CD4-positive, alpha-beta T cell treated with Interleukin-4 for 4 hours (primary cell): ENCODE data around the gene ZFHX2.
"Not testable (repeated sequence)": the region's sequence is repeated elsewhere in the genome, so short reads cannot be mapped to it uniquely, and the experiment has no call there.

Experiments used
- DNase-seq: peaks from one replicate; pipeline ENCODE4 v3.0.0-alpha.2; 2020

Gene ZFHX2

GRCh38 chr14:23538785-23539184 lies 12.8 kb downstream of the ZFHX2 start:
- DNase-seq = no peak

DNA sequence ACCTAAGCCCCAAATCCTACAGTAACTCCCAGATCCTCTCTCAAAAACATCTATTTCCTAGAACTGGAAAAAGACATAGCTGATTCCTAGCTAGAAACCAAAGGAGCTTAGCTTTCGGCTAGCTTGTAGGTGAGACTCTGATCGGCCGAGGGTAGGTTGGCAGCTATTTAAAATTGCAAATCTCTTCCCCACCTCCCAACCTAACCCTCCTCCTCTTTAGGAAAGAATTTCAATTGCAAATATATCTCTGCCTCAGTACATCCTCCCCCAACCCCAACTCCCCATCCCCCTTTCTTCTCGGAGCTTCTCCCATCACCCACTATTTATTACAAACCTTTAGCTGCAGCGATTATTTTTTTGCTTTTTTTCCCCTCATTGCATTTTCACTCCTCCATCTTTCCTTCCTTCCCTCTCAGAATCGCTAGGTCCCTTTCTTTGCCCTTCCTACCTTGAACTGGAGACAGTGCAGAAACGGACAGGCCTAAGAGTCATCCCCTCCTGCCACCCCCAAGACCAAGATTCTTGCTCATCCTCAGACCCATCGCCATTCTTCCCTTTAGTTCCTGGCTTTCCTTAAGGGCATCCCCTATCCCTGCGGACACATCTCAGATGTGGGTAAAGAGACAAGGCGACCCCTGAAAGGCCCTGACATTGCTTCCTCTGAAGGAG lies 13.4 kb downstream of the ZFHX2 start:
- DNase-seq = no peak

- DNase-seq = no peak
These were observed 14.1 kb downstream of the ZFHX2 start for GRCh38 chr14:23537351-23538049.

GRCh38 chr14:23536906-23537305 lies 14.7 kb downstream of the ZFHX2 start:
- DNase-seq = not testable (repeated sequence)

- DNase-seq = no peak
These were observed 15.1 kb downstream of the ZFHX2 start for GRCh38 chr14:23536494-23536893.

DNA sequence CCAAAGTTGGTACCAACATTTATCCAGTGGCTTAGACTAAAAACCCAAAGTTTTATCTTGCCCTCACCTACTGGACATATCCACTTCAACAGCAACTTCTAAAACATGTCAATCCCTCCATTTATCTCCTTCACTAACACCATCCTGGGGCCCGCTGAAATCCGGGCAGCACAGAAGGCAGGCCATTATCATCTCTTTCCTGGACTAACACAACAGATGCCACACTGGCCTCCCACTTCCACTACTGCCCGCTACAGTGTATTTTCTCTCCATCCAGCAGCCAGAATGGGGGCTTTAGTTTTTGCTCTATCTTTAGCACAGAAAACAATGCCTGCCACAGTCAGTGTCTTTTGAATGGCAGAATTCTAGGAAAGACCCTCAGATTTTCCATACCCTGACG lies 15.6 kb downstream of the ZFHX2 start:
- no peak for DNase-seq

GRCh38 chr14:23533652-23534435 lies 17.7 kb downstream of the ZFHX2 start:
- no peak for DNase-seq

DNA sequence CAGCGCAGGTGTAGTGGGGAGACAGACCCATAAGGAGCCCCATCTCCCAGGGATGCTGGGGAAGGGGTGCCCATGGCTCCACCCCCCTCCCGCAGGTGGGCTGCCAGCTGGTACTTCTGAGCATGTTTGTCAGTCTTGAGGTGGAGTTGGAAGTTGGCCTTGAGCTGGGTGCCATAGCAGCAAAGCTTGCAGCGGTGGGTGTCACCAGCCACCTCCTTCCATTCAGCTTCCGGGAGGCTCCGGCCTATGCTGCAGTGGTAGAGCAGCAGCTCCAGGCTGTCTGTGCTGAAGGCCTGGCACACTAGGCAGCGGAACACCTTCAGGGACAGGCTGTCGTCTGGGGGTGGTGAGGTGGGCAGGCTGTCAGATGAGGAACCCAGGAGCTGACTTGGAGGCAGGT lies 18.9 kb downstream of the ZFHX2 start:
- no peak for DNase-seq

DNA sequence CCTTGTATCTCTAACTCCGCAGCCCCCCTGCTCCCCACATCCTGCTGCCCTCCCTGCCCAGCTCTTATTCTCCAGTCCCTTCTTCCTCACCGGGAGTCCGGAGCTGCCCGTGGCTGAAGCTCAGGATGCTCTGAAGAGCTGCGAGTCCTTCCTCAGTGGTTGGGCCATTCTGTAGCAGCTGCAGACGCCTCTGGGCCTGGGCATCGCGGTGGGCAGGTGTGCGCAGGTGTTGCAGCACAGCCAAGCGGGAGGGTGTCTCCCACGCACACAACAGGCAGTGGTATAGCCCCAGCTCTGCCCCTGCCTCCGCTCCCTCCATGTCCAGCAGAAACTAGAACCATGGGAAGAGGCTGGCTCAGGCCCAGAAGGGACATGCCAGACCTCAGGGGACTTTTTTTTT lies 20.2 kb downstream of the ZFHX2 start:
- no peak for DNase-seq

- no peak for DNase-seq
These were observed 21.1 kb downstream of the ZFHX2 start for GRCh38 chr14:23530375-23531055.

GRCh38 chr14:23529016-23529415 lies 22.5 kb downstream of the ZFHX2 start:
- no peak for DNase-seq

DNA sequence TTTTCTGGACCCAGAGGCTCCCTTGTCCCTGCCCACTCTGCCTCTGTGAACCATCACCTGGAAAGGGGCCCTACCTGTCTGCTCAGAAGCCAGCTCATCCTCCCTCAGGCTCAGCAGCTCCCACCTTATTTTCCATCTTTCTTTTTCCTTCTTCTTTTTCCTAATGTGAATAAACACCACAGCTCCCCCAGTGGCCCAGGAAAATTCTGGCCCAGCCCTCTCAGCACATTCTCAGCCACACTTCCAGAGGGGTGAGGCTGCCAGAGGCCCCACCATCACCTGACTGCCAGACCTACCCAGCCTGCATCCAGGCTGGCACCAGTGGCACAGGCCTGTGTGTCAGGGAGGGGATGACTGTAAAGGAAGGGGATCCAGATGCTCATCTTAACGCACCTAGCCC lies 23.0 kb downstream of the ZFHX2 start:
- DNase-seq = no peak

DNA sequence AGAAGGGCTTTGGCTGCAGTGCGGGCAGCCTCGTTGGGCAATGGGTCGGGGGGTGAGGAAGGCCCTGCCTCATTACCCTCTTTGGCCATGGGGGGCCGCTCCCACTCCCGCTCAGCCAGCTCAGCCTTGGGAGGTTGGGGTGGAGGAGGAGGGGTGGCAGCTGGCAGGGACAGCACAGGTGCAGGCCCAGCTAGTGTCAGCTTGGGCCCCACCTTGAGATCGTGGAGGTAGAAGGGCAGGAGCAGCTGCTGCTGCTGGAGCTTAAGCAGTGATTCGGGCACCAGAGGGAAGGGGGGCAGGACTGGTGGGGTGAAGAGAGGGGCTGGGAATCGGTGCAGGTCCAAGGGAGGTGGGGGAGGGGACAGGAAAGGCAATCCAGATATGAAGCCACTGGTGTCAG lies 26.0 kb downstream of the ZFHX2 start:
- DNase-seq = no peak

GRCh38 chr14:23524954-23525353 lies 26.6 kb downstream of the ZFHX2 start:
- DNase-seq = no peak

GRCh38 chr14:23523229-23524016 lies 28.1 kb downstream of the ZFHX2 start:
- DNase-seq = no peak

GRCh38 chr14:23522643-23523198 lies 28.8 kb downstream of the ZFHX2 start:
- no peak for DNase-seq

- no peak for DNase-seq
These were observed 29.6 kb downstream of the ZFHX2 start for GRCh38 chr14:23521785-23522640.

DNA sequence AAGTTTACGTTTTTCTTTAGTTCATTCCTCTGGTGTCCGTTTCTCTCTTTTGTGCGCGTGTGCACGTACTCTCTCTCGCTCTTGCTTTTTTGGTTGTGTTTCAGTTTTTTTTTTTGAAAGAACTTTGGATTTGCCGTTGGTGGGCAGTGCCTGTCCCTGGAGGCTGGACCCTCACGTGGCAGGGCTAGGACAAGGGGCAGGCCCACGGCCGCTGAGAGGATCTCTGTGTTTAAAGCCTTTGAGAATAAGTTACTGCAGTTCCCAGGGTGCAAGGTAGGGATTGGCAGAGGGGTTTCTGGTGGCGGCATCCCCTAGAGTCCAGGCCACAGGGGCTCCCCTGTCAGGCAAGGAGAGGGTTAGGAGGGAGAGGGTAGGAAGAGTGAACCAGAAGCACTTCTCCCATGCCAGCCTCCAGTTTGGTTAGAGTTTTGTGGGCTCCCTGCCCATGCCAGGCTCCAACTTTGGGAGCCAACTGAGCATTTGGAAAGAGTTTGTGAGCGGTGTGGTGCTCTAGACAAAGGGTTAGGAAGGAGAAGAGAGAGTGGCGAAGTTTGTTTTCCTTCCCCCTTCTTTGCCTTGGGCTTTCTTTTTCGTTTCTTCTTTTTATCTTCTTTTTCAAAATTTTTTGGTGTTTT lies 30.5 kb downstream of the ZFHX2 start:
- DNase-seq = no peak

- no peak for DNase-seq
These were observed 32.9 kb downstream of the ZFHX2 start for GRCh38 chr14:23518709-23519108.

GRCh38 chr14:23517650-23518326 lies 33.8 kb downstream of the ZFHX2 start:
- no peak for DNase-seq
